Fibroblast of lung (primary cell): ENCODE measurements around the gene TP53BP1. TPM values are rescaled to one million over a fixed set of nuclear protein-coding genes. Genes with fewer than 3 reads are reported as not detected.

ENCODE experiments used
- DNase-seq, 2 donors: peaks; one replicate each; pipeline versions ENCODE4 v3.0.0 to v3.0.0-alpha.2; 2010; ENCODE audit warnings: low read depth in 2 of 2
- H2AFZ ChIP-seq: 2 replicates; pipeline ENCODE4 v1.5.1; 2012; ENCODE audit warnings: low read length, control low read depth, inconsistent platforms
- H3K27ac ChIP-seq: 2 replicates; pipeline ENCODE4 v1.5.1; 2011; ENCODE audit warnings: low read length, control low read depth; ENCODE audit not compliant: insufficient read depth
- H3K27me3 ChIP-seq: 2 replicates; pipeline ENCODE4 v1.5.1; 2011; ENCODE audit warnings: mild to moderate bottlenecking, low read length; ENCODE audit not compliant: control insufficient read depth, insufficient read depth
- H3K36me3 ChIP-seq: 2 replicates; pipeline ENCODE4 v1.5.1; 2011; ENCODE audit warnings: low read length; ENCODE audit not compliant: control insufficient read depth, insufficient read depth
- H3K4me1 ChIP-seq: 2 replicates; pipeline ENCODE4 v1.5.1; 2011; ENCODE audit warnings: low read length; ENCODE audit not compliant: control insufficient read depth, insufficient read depth; ENCODE audit errors: extremely low read depth
- H3K4me2 ChIP-seq: 2 replicates; pipeline ENCODE4 v1.5.1; 2011; ENCODE audit warnings: low read length, control low read depth; ENCODE audit not compliant: insufficient read depth; ENCODE audit errors: extremely low read depth
- H3K4me3 ChIP-seq, 4 experiments: fragments of 200-600 bp in 1 of 4; sonication (generic) in 1 of 4; replicated peaks in 1 of 4; 2 replicates each; pipeline ENCODE4 v1.5.1; 2011 to 2016; ENCODE audit warnings: low read length in 4 of 4, low read depth in 3 of 4, mild to moderate bottlenecking in 3 of 4, control low read depth in 2 of 4, inconsistent platforms in 1 of 4, mixed read lengths in 1 of 4; ENCODE audit not compliant: insufficient read depth in 1 of 4; ENCODE audit errors: control extremely low read depth in 1 of 4
- H3K79me2 ChIP-seq: 2 replicates; pipeline ENCODE4 v1.5.1; 2012; ENCODE audit warnings: mild to moderate bottlenecking, low read length, inconsistent platforms; ENCODE audit not compliant: control insufficient read depth, insufficient read depth
- H3K9ac ChIP-seq: 2 replicates; pipeline ENCODE4 v1.5.1; 2011; ENCODE audit warnings: mild to moderate bottlenecking, low read length, control low read depth; ENCODE audit not compliant: insufficient read depth
- H3K9me3 ChIP-seq: 2 replicates; pipeline ENCODE4 v1.5.1; 2012; ENCODE audit warnings: low read depth, low read length; ENCODE audit not compliant: control insufficient read depth, insufficient read depth
- H4K20me1 ChIP-seq: 2 replicates; pipeline ENCODE4 v1.5.1; 2011; ENCODE audit warnings: low read length; ENCODE audit not compliant: control insufficient read depth, insufficient read depth; ENCODE audit errors: extremely low read depth
- CTCF ChIP-seq, 2 donors: IDR thresholded peaks in 1 of 2; conservative IDR thresholded peaks in 1 of 2; 1 replicate in 1 of 2; 2 replicates in 1 of 2; pipeline ENCODE4 v1.5.1; 2011 to 2012; ENCODE audit warnings: low read length in 2 of 2, control low read depth in 1 of 2, inconsistent platforms in 1 of 2, low read depth in 1 of 2, mild to moderate bottlenecking in 1 of 2
- EZH2 ChIP-seq: IDR thresholded peaks from 2 replicates; pipeline ENCODE4 v1.5.1; 2012; ENCODE audit warnings: low read length, control low read depth, mild to moderate bottlenecking; ENCODE audit errors: missing control alignments
- polyA plus RNA-seq, 2 donors: library from polyadenylated mRNA; depleted of rRNA in 1 of 2; stranded (reverse) in 1 of 2; unstranded in 1 of 2; fragments of >200 nt; gene quantifications; 2 replicates each; pipeline ENCODE4 v1.2.1, GENCODE V29; 2011 to 2012; ENCODE audit warnings: missing spikeins in 1 of 2
- total RNA-seq: library from RNA; depleted of rRNA; stranded (reverse); fragments of >200 nt; gene quantifications from 2 replicates; pipeline ENCODE4 v1.2.1, GENCODE V29; 2014

TP53BP1 gene
- total and polyA plus RNA-seq, 2 donors (not counting 1 experiment from before 2014, with no cell fraction given), result 38.8 to 132 TPM

- H3K4me3 ChIP-seq, result no peak overlapping the region
- H3K4me2 ChIP-seq, result no peak overlapping the region
- no peak overlapping the region for H2AFZ ChIP-seq
- no peak for DNase-seq
- no peak overlapping the region for H3K27ac ChIP-seq
- peaks cover 22% of the 10 kb centered on the region for H3K79me2 ChIP-seq
- H3K9ac ChIP-seq, result no peak overlapping the region
- no peaks in the 10 kb centered on the region for H4K20me1 ChIP-seq
- H3K4me1 ChIP-seq, result no peaks in the 10 kb centered on the region
- no peaks in the 10 kb centered on the region for H3K27me3 ChIP-seq
- H3K9me3 ChIP-seq, result no peaks in the 10 kb centered on the region
- peaks cover 52% of the 10 kb centered on the region for H3K36me3 ChIP-seq
- TF ChIP-seq CTCF (conservative IDR thresholded peaks at IDR 0.05 in 1 of 2, IDR thresholded peaks at IDR 0.05 in 1 of 2; ENCODE audit: low read depth in 1 of 2, low read length in 2 of 2), result no peak
- TF ChIP-seq EZH2, result no peak
Observed at GRCh38 chr15:43525131-43525530, 32.2 kb upstream of the TP53BP1 start.

GRCh38 chr15:43524254-43524845 is 31.4 kb upstream of the TP53BP1 start:
- no peaks in the 10 kb centered on the region for H3K27me3 ChIP-seq

GRCh38 chr15:43523646-43524045 is 30.7 kb upstream of the TP53BP1 start:
- Histone ChIP-seq H3K36me3 (peaks cover 49% of the 10 kb centered on the region), H3K9ac (no peak overlapping the region), H3K79me2 (peaks cover 36% of the 10 kb centered on the region), H3K4me3 (no peak overlapping the region), H3K27me3 (no peaks in the 10 kb centered on the region), H4K20me1 (no peaks in the 10 kb centered on the region), H2AFZ (no peak overlapping the region), H3K4me1 (peaks cover 3% of the 10 kb centered on the region), H3K9me3 (no peaks in the 10 kb centered on the region), H3K4me2 (no peak overlapping the region), H3K27ac (no peak overlapping the region)
- TF ChIP-seq EZH2, result no peak
- no peak for DNase-seq

More at GRCh38 chr15:43524254-43524845, 31.4 kb upstream of the TP53BP1 start:
- Histone ChIP-seq H4K20me1 (no peaks in the 10 kb centered on the region), H3K36me3 (peaks cover 50% of the 10 kb centered on the region), H3K4me3 (no peak overlapping the region), H3K27ac (no peak overlapping the region), H3K79me2 (peaks cover 29% of the 10 kb centered on the region), H3K9ac (no peak overlapping the region), H2AFZ (no peak overlapping the region), H3K9me3 (no peaks in the 10 kb centered on the region), H3K4me2 (no peak overlapping the region), H3K4me1 (no peaks in the 10 kb centered on the region)
- TF ChIP-seq CTCF (conservative IDR thresholded peaks at IDR 0.05 in 1 of 2, IDR thresholded peaks at IDR 0.05 in 1 of 2; ENCODE audit: low read depth in 1 of 2, low read length in 2 of 2) (no peak), EZH2 (no peak)
- DNase-seq, result no peak
